Tibial nerve (tissue), 4 donors: Measurements from ENCODE around the gene PRDX5. TPM values are rescaled to one million over a fixed set of nuclear protein-coding genes. Genes with fewer than 3 reads are reported as not detected.

Source experiments
- DNase-seq, 2 donors: peaks; one replicate each; pipeline ENCODE4 v3.0.0-alpha.2; 2019; ENCODE audit warnings: low spot score in 2 of 2
- H3K27ac ChIP-seq, 4 donors: fragments of 200-600 bp; sonication (generic) in 3 of 4; one replicate each; pipeline ENCODE4 v1.5.1; 2017 to 2019; ENCODE audit warnings: mild to moderate bottlenecking in 1 of 4
- H3K27me3 ChIP-seq, 2 donors: fragments of 200-600 bp; sonication (generic) in 1 of 2; one replicate each; pipeline versions ENCODE4 v1.5.1 to v1.6.0; 2017 to 2019
- H3K36me3 ChIP-seq, 3 donors: fragments of 200-600 bp; sonication (generic); one replicate each; pipeline ENCODE4 v1.5.1; 2018 to 2019
- H3K4me1 ChIP-seq, 4 donors: fragments of 200-600 bp; sonication (generic) in 3 of 4; one replicate each; pipeline ENCODE4 v1.5.1; 2017 to 2019
- H3K4me3 ChIP-seq, 4 donors: fragments of 200-600 bp; sonication (generic) in 3 of 4; one replicate each; pipeline ENCODE4 v1.5.1; 2017 to 2019; ENCODE audit warnings: mild to moderate bottlenecking in 1 of 4, moderate library complexity in 1 of 4
- H3K9me3 ChIP-seq, 4 donors: fragments of 200-600 bp; sonication (generic) in 3 of 4; one replicate each; pipeline ENCODE4 v1.5.1; 2017 to 2019
- CTCF ChIP-seq, 5 experiments: fragments of 200-600 bp in 3 of 5; fragments of 450-650 bp in 2 of 5; sonication (generic) in 3 of 5; IDR thresholded peaks; one replicate each; pipeline ENCODE4 v1.5.1; 2016 to 2019; ENCODE audit warnings: antibody characterized with exemption in 5 of 5, mild to moderate bottlenecking in 3 of 5, moderate library complexity in 2 of 5
- EP300 ChIP-seq, 2 donors: sonication (generic); formaldehyde crosslinking; IDR thresholded peaks; one replicate each; pipeline ENCODE4 v1.6.1; 2017; ENCODE audit warnings: antibody characterized with exemption in 2 of 2, mild to moderate bottlenecking in 1 of 2
- POLR2A ChIP-seq, 2 donors: fragments of 450-650 bp; IDR thresholded peaks; one replicate each; pipeline ENCODE4 v1.6.1; 2017; ENCODE audit warnings: antibody characterized with exemption in 2 of 2, mild to moderate bottlenecking in 2 of 2, moderate library complexity in 2 of 2
- WGBS, 2 donors: methylation state at CpG; one replicate each; pipeline ENCODE4 v1.1.5; 2018; 5-methylcytosine and 5-hydroxymethylcytosine counted together
- total RNA-seq, 4 donors: library from RNA; depleted of rRNA; stranded (reverse); fragments of >200 nt; gene quantifications; one replicate each; pipeline ENCODE4 v1.1.0, GENCODE V29; 2016

The PRDX5 gene
- total RNA-seq, 4 donors from 2014 or later = 142 to 246 (median 204) TPM

GRCh38 chr11:64356498-64357411, 38.8 kb downstream of the PRDX5 start:
- DNase-seq = no peak
- WGBS, 2 donors = 78 to 85% methylated on average over 20 to 21 of the region's 25 CpGs
- Histone ChIP-seq H3K27ac (peak overlapping the region in 1 of 4 donors; percentile 94), H3K4me1 (peaks cover 0 to 44% (median 27%) of the 10 kb centered on the region in 4 donors), H3K36me3 (peaks cover 0 to 16% (median 0%) of the 10 kb centered on the region in 3 donors), H3K4me3 (no peak overlapping the region), H3K9me3 (no peaks in the 10 kb centered on the region), H3K27me3 (no peaks in the 10 kb centered on the region)
- TF ChIP-seq POLR2A (IDR thresholded peaks at IDR 0.05) = no peak
- TF ChIP-seq EP300 (IDR thresholded peaks at IDR 0.05) = no peak
- peak in 1 of 5 experiments; percentile 8 for TF ChIP-seq CTCF (IDR thresholded peaks at IDR 0.05)

GRCh38 chr11:64357446-64357845, 39.5 kb downstream of the PRDX5 start:
- Histone ChIP-seq H3K27ac (peak overlapping the region in 2 of 4 donors; percentile 93 to 94), H3K4me3 (no peak overlapping the region)
- WGBS, 2 donors = 93 to 96% methylated on average over 5 to 6 of the region's 6 CpGs

GRCh38 chr11:64357904-64358535, 40.1 kb downstream of the PRDX5 start:
- H3K4me3 ChIP-seq = peak overlapping the region; percentile 60 to 93 (median 79)
- no peaks in the 10 kb centered on the region for H3K9me3 ChIP-seq
- H3K27me3 ChIP-seq = no peaks in the 10 kb centered on the region
- H3K27ac ChIP-seq = peak overlapping the region; percentile 84 to 94 (median 90)
- TF ChIP-seq POLR2A (IDR thresholded peaks at IDR 0.05) (no peak), EP300 (IDR thresholded peaks at IDR 0.05) (no peak), CTCF (IDR thresholded peaks at IDR 0.05) (no peak)
- WGBS, 2 donors = 56 to 60% methylated on average over 7 to 10 of the region's 13 CpGs
- peaks cover 0 to 44% (median 27%) of the 10 kb centered on the region in 4 donors for H3K4me1 ChIP-seq
- no peak for DNase-seq
- H3K36me3 ChIP-seq = peaks cover 0 to 29% (median 0%) of the 10 kb centered on the region in 3 donors

More at GRCh38 chr11:64357446-64357845, 39.5 kb downstream of the PRDX5 start:
- Histone ChIP-seq H3K9me3 (no peaks in the 10 kb centered on the region), H3K4me1 (peaks cover 0 to 44% (median 27%) of the 10 kb centered on the region in 4 donors), H3K27me3 (no peaks in the 10 kb centered on the region), H3K36me3 (peaks cover 0 to 23% (median 0%) of the 10 kb centered on the region in 3 donors)
- no peak for TF ChIP-seq POLR2A (IDR thresholded peaks at IDR 0.05)
- TF ChIP-seq CTCF (IDR thresholded peaks at IDR 0.05) = no peak
- TF ChIP-seq EP300 (IDR thresholded peaks at IDR 0.05) = no peak
- DNase-seq = no peak

GRCh38 chr11:64358536-64358906, 40.6 kb downstream of the PRDX5 start:
- peak overlapping the region; percentile 84 to 94 (median 90) for H3K27ac ChIP-seq
- H3K4me3 ChIP-seq = peak overlapping the region; percentile 60 to 93 (median 79)
- H3K9me3 ChIP-seq = no peaks in the 10 kb centered on the region
- no peaks in the 10 kb centered on the region for H3K27me3 ChIP-seq
- no peak for DNase-seq
- H3K4me1 ChIP-seq = peaks cover 0 to 44% (median 27%) of the 10 kb centered on the region in 4 donors
- WGBS, 2 donors = 17 to 33% methylated on average over 3 to 6 of the region's 7 CpGs
- H3K36me3 ChIP-seq = peaks cover 0 to 34% (median 0%) of the 10 kb centered on the region in 3 donors
- no peak for TF ChIP-seq POLR2A (IDR thresholded peaks at IDR 0.05)
- no peak for TF ChIP-seq CTCF (IDR thresholded peaks at IDR 0.05)
- TF ChIP-seq EP300 (IDR thresholded peaks at IDR 0.05) = no peak
